A673 (cell line): ENCODE data around the gene LGALS3BP. TPM values are rescaled to one million over a fixed set of nuclear protein-coding genes. Genes with fewer than 3 reads are reported as not detected.

Experiments
- BruUV-seq: library from RNA; stranded (reverse); fragments of 400-500 nt; replicated peaks from 2 replicates; lab custom pipeline; 2021; lab: Mats Ljungman, UMichigan
- CTCF ChIA-PET: fragments of 300-600 bp; sonication (Branson Sonifier 250); formaldehyde crosslinking; loops from one replicate; lab custom pipeline; 2022; ENCODE audit warnings: antibody characterized with exemption; lab: Charles Lee
- POLR2A ChIA-PET: fragments of 300-600 bp; sonication (Branson Sonifier 250); formaldehyde crosslinking; loops from one replicate; lab custom pipeline; 2022; ENCODE audit warnings: antibody characterized with exemption; ENCODE audit not compliant: low non-redundant PET; lab: Charles Lee
- DNase-seq: peaks from one replicate; pipeline ENCODE4 v3.0.0-alpha.2; 2015; ENCODE audit warnings: low spot score
- H3K27ac ChIP-seq: fragments of 200-600 bp; sonication (generic); 2 replicates; pipeline ENCODE4 v1.5.1; 2016; ENCODE audit warnings: mixed run types, low read depth, mild to moderate bottlenecking, mixed read lengths, antibody characterized with exemption, low read length; ENCODE audit not compliant: poor library complexity, severe bottlenecking
- H3K27me3 ChIP-seq: fragments of 200-600 bp; sonication (generic); replicated peaks from 2 replicates; pipeline ENCODE4 v1.6.1; 2017; ENCODE audit warnings: mixed run types, low read depth, mild to moderate bottlenecking, mixed read lengths, antibody characterized with exemption, low read length; ENCODE audit not compliant: insufficient read depth, poor library complexity
- H3K36me3 ChIP-seq: fragments of 200-600 bp; sonication (generic); 2 replicates; pipeline ENCODE4 v1.6.1; 2016; ENCODE audit warnings: mixed run types, mild to moderate bottlenecking, mixed read lengths, antibody characterized with exemption, low read length; ENCODE audit not compliant: insufficient read depth, poor library complexity, severe bottlenecking
- H3K4me1 ChIP-seq: fragments of 200-600 bp; sonication (generic); 2 replicates; pipeline ENCODE4 v1.6.1; 2017; ENCODE audit warnings: mixed run types, mild to moderate bottlenecking, mixed read lengths, antibody characterized with exemption, low read length; ENCODE audit not compliant: insufficient read depth, poor library complexity, severe bottlenecking
- H3K4me3 ChIP-seq: fragments of 200-600 bp; sonication (generic); 2 replicates; pipeline ENCODE4 v1.5.1; 2016; ENCODE audit warnings: low read depth, mixed run types, mild to moderate bottlenecking, mixed read lengths, low read length; ENCODE audit not compliant: poor library complexity, severe bottlenecking
- H3K9me3 ChIP-seq: fragments of 200-600 bp; sonication (generic); 2 replicates; pipeline ENCODE4 v1.6.1; 2016; ENCODE audit warnings: mixed run types, low read depth, mild to moderate bottlenecking, mixed read lengths, antibody characterized with exemption, low read length; ENCODE audit not compliant: poor library complexity, severe bottlenecking
- EZH2 ChIP-seq: fragments of 200-600 bp; sonication (generic); IDR thresholded peaks from 2 replicates; pipeline ENCODE4 v1.6.1; 2017; ENCODE audit warnings: borderline replicate concordance, low read depth, mild to moderate bottlenecking, mixed read lengths, antibody characterized with exemption, low read length; ENCODE audit not compliant: poor library complexity, severe bottlenecking
- intact Hi-C: fragments of 100-400 bp; cut with micrococcal nuclease; formaldehyde crosslinking; loops from one replicate; pipeline ENCODE4 v1.10.0; 2022; ENCODE audit not compliant: unreplicated experiment
- total RNA-seq: library from RNA; stranded (reverse); gene quantifications from 2 replicates; pipeline ENCODE4 v1.2.3, GENCODE V29; 2021
- TF ChIP-seq, protein P1 (sequence below): fragments of 300-800, 200-600 bp; sonication (generic); conservative IDR thresholded peaks from 2 replicates; pipeline ENCODE4 v1.5.1; 2017; ENCODE audit warnings: low read depth, mild to moderate bottlenecking, antibody characterized with exemption, low read length, moderate library complexity, mixed read lengths

LGALS3BP gene
- total RNA-seq, 1 experiment from 2014 or later = 295 TPM

DNA sequence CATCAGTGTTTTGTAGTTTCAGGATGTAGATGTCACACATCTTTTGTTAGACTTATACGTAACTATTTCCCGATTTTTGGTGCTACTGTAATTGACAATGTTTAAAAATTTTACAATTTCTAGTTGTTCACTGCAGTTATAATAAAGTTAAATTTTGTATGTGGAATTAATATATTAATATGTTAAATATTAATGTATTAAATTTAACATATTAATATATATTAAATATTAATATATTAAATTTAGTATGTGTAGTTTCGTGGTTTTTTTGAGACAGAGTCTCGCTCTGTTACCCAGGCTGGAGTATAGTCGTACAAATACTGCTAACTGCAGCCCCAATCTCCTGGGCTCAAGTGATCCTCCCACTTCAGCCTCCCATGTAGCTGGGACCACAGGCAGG, 5.7 kb upstream of the LGALS3BP start:
- Histone ChIP-seq H3K4me3 (no peak overlapping the region), H3K27ac (no peak overlapping the region), H3K36me3 (no peaks in the 10 kb centered on the region), H3K9me3 (no peaks in the 10 kb centered on the region), H3K4me1 (peaks cover 15% of the 10 kb centered on the region), H3K27me3 (no peaks in the 10 kb centered on the region)
- no peak for DNase-seq
- intact Hi-C loops = no loop called here
- CTCF ChIA-PET = interaction anchor here (0.6 kb wide), 1 partner anchor 76 kb away, joined by 6 read pairs; no protein-coding TSS in a partner anchor
- TF ChIP-seq, protein P1, sequence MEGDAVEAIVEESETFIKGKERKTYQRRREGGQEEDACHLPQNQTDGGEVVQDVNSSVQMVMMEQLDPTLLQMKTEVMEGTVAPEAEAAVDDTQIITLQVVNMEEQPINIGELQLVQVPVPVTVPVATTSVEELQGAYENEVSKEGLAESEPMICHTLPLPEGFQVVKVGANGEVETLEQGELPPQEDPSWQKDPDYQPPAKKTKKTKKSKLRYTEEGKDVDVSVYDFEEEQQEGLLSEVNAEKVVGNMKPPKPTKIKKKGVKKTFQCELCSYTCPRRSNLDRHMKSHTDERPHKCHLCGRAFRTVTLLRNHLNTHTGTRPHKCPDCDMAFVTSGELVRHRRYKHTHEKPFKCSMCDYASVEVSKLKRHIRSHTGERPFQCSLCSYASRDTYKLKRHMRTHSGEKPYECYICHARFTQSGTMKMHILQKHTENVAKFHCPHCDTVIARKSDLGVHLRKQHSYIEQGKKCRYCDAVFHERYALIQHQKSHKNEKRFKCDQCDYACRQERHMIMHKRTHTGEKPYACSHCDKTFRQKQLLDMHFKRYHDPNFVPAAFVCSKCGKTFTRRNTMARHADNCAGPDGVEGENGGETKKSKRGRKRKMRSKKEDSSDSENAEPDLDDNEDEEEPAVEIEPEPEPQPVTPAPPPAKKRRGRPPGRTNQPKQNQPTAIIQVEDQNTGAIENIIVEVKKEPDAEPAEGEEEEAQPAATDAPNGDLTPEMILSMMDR = no peak
- TF ChIP-seq EZH2 = no peak
- BruUV-seq = no TSS peak
- POLR2A ChIA-PET = no interaction called here

DNA sequence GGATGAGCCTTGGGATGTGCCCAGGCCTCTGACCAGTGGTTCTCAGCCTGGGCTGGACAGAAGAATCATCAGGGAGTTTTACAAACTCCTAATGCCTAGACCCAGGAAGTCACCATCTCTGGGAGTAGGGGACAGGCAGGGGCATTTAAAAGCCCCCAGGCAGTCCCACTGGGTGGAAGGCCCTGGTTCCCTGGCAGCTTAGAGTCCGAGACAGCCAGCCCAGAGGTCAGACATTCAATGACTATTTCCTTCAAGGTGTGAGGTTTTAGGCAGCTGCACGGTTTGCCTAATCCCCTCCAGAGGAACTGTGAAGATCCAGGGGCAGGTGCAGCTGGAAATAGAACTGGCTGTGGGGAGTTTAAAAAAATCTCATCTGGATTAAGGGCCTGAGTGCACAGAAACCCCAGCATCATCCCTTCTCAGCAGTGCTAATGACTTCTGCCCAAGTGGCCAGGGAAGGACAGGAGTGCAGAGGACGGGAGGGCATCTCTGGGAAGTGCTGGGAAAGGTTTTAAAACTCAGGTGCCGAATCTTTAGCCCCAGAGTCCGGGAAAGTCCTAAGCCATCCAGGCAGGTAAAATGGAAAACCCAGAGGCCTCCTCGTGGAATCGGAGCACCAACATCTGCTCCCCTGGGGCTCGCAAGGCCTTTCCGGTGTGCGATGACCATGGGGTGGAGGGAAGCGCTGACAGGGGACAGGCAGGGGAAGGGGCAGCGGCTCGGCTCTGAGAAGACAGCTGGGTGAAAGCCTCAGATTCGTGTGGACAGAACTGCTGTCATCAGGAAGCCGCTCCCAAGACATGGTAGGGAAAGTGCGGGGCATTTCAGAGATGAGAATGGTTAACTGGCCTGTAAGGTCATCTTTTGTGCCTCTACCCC, 1.5 kb upstream of the LGALS3BP start:
- intact Hi-C loops = no loop called here
- POLR2A ChIA-PET = no interaction called here
- Histone ChIP-seq H3K4me1 (peaks cover 28% of the 10 kb centered on the region), H3K27me3 (no peaks in the 10 kb centered on the region), H3K4me3 (no peak overlapping the region), H3K36me3 (peaks cover 8% of the 10 kb centered on the region), H3K27ac (peak overlapping the region; percentile 71), H3K9me3 (no peaks in the 10 kb centered on the region)
- CTCF ChIA-PET = interaction anchor here (0.5 kb wide), 1 partner anchor 116 kb away, joined by 5 read pairs; no protein-coding TSS in a partner anchor
- BruUV-seq = no TSS peak
- TF ChIP-seq EZH2 = no peak
- TF ChIP-seq, protein P1 = no peak
- DNase-seq = no peak

DNA sequence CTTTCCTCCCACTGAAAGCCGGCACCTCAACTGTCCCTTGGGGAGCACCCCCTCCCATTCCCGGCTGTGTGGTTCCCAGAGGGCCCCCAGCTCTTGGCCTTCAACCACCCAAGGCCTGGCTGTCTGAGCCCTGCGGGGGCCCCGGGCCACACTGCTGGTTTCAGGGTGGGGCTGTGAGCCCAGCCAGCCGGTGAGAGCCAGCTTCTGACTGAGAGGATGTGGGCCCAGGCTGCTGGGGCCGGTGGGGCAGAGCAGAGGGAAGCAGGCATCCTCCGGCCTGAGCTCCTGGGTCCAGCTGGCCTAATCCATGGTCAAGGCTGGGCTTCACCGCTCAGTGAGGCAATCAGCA, 875 bp upstream of the LGALS3BP start:
- BruUV-seq = no TSS peak
- Histone ChIP-seq H3K4me3 (no peak overlapping the region), H3K9me3 (no peaks in the 10 kb centered on the region), H3K27me3 (no peaks in the 10 kb centered on the region), H3K4me1 (peaks cover 30% of the 10 kb centered on the region), H3K36me3 (peaks cover 13% of the 10 kb centered on the region), H3K27ac (peak overlapping the region; percentile 71)
- intact Hi-C loops = no loop called here
- CTCF ChIA-PET = no interaction called here
- no peak for TF ChIP-seq EZH2
- TF ChIP-seq, protein P1 = no peak
- POLR2A ChIA-PET = no interaction called here
- no peak for DNase-seq
